Renal pelvis (tissue), 4 donors: ENCODE data around the gene CDKL5. TPM values are rescaled to one million over a fixed set of nuclear protein-coding genes. Genes with fewer than 3 reads are reported as not detected.
"Not testable (repeated sequence)": the region's sequence is repeated elsewhere in the genome, so short reads cannot be mapped to it uniquely, and the experiment has no call there.

Experiments
- DNase-seq: peaks from one replicate; pipeline ENCODE4 v3.0.0-alpha.2; 2013
- polyA plus RNA-seq, 3 donors: library from polyadenylated mRNA; unstranded; fragments of 120-200 nt; gene quantifications; one replicate each; pipeline ENCODE4 v1.2.1, GENCODE V29; 2013; ENCODE audit not compliant: insufficient read length in 3 of 3

CDKL5 gene
- polyA plus RNA-seq, 3 donors = 10.5 to 19.4 (median 17.6) TPM

GRCh38 chrX:18574591-18574990 lies 149.2 kb downstream of the CDKL5 start:
- no peak for DNase-seq

- no peak for DNase-seq
Observed at GRCh38 chrX:18575744-18576143, 150.3 kb downstream of the CDKL5 start.

DNA sequence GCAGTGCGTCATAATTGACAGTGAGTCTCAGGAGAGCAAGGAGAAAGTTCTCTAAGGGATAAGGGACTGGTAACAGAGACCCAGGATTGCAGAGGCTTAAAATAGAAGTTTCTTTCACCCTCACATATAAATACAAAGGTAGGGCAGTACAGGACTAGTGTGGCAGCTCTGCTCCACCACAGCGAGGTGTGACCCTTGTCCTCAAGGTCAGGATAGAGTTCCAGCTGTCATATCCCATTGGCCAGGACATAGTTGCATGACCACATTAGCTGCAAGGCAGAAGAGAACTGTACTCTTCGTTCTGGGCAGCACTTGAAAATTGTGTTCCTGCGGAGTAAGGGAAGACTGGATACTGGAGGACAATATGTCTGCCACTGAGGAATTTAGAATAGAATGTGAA lies 152.0 kb downstream of the CDKL5 start:
- DNase-seq = no peak

GRCh38 chrX:18578546-18578945 lies 153.1 kb downstream of the CDKL5 start:
- DNase-seq = no peak

- no peak for DNase-seq
Observed at GRCh38 chrX:18579495-18579894, 154.1 kb downstream of the CDKL5 start.

DNA sequence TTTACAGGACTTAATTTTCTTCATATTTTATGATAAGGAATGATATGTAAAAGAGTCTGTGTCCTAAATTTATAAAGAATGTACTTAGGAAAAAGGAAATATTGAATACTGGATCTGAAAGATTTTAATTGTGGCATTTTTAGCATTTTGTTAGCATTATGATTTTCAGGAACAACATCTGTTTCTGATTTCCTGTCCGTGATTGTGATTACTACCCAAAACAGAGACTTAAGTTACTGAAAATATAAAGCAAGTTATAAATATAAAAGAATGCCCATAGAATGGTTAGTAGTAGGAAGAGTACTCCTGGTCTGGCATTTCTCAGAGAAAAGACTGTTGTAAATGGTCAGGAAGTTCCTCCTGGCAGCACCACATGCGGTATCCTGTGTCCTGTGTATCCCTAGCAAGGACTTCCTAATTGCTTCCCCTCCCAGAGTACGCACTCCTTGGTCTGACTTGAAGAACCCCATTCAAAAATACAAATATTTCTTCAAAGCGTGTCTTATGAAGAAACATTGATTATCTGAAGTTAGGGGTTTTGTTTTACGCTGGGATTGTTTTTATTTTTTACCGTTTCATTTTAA lies 157.6 kb downstream of the CDKL5 start:
- DNase-seq = no peak

DNA sequence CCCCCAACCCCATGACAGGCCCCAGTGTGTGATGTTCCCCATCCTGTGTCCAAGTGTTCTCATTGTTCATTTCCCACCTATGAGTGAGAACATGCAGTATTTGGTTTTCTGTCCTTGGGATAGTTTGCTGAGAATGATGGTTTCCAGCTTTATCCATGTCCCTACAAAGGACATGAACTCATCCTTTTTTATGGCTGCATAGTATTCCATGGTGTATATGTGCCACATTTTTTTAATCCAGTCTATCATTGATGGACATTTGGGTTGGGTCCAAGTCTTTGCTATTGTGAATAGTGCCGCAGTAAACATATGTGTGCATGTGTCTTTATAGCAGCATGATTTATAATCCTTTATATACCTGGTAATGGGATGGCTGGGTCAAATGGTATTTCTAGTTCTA lies 163.9 kb downstream of the CDKL5 start:
- not testable (repeated sequence) for DNase-seq

DNA sequence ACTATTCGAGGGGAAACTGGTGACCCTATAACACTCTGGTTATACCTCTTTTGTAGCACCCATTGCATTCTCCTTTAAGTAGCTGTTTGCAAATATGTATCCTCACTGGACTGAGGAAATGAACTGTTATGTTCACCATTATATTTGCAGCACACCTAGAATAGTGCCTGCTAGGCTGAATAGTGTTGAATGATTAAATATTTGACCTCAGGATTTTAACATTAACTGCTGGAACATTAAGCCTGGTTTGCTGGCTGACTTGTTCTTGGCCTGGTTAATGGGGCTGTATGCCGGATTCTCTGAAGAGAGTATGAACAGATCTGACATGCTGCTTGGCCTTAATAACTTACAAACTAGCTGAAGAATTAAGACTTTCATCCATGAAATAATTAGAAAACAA lies 166.4 kb downstream of the CDKL5 start:
- no peak for DNase-seq

GRCh38 chrX:18594079-18594478 lies 168.7 kb downstream of the CDKL5 start:
- no peak for DNase-seq

GRCh38 chrX:18596096-18596495 lies 170.7 kb downstream of the CDKL5 start:
- DNase-seq = no peak

- DNase-seq = no peak
Observed at GRCh38 chrX:18598413-18598812, 173.0 kb downstream of the CDKL5 start.

- no peak for DNase-seq
Observed at GRCh38 chrX:18607966-18608365, 182.6 kb downstream of the CDKL5 start.

GRCh38 chrX:18613930-18614639 lies 188.7 kb downstream of the CDKL5 start:
- DNase-seq = no peak

GRCh38 chrX:18616688-18617406 lies 191.4 kb downstream of the CDKL5 start:
- no peak for DNase-seq

DNA sequence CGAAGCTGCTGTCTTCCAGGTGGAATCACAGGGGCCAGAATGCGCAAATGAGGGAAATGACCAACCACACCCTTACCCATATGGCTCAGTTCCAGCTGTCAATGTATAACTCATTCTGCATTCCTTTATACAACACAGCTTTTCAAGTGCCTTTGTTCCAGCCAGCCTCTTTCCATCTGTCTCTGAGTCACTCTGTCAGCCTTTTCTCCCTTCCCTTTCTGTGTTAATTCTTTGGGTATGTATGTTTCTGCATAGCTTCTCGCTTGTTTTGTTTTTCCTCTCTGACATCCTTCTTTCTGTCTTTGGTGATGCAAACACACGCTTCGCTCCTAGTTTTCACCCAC lies 192.0 kb downstream of the CDKL5 start:
- DNase-seq = peak; percentile 36

DNA sequence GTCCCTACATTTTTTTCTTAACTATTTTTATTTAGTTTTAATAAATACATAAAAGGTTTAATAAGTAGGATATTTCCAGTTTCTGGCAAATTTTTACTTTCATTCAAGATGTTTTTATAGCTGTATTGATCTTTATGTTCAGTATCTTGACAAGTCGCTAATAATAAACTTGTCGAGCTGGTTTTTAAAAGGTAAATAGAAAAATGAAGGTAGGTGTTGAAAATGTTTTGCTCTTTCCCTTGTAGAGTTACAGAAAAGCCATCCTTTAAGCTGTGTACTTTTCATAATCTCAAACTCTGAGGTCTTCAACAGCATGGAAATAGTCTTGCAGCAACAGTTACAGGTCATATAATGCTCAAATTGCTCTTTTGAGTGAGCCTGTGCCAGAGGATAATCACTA lies 193.9 kb downstream of the CDKL5 start:
- no peak for DNase-seq

DNA sequence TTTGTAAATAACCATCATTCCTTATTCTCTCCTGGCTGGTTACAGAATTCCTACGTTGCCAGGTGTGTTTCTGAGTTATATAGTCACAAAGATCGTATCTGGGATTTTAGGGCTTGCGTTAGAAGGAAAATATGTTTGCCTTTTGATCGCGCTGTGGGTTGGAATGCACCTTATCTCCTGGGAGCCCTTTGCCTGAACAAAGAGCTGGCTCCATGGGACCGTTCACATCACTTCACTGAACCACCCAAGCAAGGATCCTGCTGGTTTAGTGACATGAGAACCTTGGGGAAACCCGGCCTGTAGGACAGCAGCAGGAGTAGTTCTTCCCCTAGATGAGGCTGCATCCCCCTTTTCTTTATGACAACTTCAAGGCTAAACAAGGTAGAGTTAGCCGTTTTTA lies 194.9 kb downstream of the CDKL5 start:
- no peak for DNase-seq

GRCh38 chrX:18624599-18624998 lies 199.2 kb downstream of the CDKL5 start:
- DNase-seq = no peak

DNA sequence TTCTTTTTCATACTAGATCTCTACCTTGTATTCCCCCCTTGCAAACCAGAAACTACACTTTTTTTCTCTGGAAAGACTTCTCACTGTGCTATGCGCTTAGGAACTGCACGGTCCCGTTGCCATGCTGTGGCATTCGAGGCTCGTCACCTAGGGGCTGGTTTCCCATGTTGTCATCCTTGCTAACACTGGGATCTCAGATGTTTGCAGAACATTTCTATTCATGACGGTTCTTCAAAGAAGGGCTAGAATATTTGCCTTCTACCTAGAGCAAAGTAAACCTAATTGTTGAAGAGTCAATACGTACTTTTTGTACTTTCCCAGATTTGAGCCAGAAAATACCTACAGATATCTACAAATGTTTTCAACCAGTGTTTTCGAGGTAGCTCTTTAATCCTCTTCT lies 205.5 kb downstream of the CDKL5 start:
- no peak for DNase-seq

DNA sequence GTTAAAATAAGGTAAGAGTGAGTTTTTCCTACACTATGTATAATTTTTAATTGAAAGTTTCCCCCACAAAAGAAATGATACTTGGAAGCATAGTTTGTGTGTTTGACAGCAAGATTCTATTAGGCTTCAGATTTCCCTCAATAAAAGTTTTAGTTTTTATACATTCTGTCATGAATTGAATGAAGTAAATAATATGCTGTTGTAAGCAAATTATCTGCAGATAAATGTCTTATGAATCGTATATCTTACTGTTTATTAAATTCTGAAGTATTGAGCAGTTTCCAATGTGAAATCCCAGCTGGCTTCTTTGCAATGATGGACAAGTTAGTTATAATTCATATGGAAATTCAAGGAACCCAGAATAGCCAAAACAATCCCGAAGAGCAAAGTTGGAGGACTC lies 213.0 kb downstream of the CDKL5 start:
- DNase-seq = no peak

DNA sequence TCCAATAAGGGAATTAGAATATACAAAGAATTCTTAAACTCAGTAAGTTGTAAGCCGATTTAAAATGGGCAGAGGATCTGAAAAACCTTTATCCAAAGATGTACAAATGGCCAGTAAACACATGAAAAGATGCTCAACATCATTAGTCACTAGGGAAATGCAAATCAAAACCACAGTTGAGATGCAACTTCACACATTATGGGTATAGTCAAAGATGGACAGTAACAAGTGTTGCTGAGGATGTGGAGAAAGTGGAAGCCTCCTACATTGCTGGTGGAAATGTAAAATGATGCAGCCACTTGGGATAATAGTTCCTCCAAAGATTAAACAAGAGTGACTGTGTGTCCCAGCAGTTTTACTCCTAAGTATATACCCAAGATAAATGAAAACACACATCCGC lies 213.9 kb downstream of the CDKL5 start:
- DNase-seq = no peak

DNA sequence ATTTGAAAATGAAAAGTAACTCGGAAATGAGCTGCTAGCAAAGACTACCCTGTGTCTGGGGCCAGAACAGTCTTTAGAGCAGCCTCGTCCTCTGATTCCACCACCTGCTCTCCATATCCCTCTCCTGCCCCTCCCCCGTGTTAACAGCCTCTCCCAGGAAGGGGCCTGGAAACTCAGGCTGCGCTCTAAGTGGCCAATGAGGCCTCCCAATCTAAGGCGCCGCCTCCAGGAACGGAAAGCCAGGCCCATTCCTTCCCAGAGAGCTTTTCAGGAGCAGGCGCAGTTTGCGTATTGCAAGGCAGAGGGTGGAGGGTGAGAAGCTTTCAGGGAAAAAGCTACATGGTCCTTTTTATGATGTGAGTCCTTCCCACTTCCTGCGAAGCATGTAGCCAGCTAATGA lies 215.3 kb downstream of the CDKL5 start:
- no peak for DNase-seq

- no peak for DNase-seq
Observed at GRCh38 chrX:18643243-18643642, 217.8 kb downstream of the CDKL5 start.

DNA sequence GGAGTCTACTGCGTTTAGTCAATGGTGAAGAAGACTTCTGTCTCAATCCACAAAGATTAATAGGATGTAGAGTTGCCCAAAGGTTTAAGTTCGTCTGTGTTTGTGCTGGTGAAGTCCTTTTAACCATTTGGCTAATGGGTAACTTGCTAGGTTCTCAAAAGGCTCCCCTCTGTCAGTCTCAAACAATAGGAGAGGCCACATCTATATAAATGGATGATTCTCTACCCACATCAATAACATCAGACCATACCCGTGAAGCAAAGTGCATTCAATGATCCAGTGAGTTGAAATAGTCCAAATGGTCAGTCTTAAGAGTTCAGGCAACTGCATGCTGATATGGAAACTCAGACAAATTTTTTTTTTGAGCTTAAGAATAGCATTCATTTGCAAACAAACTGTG lies 218.4 kb downstream of the CDKL5 start:
- DNase-seq = no peak
